Parathyroid adenoma (tissue), 2 donors: ENCODE results near the gene SULT2B1.

Experiments used
- H2AFZ ChIP-seq: fragments of 300-600 bp; sonication (generic); one replicate; pipeline ENCODE4 v1.7.0; 2017; ENCODE audit warnings: antibody characterized with exemption, mild to moderate bottlenecking
- H3K27ac ChIP-seq: fragments of 300-600 bp; sonication (generic); one replicate; pipeline ENCODE4 v1.7.0; 2017
- H3K27me3 ChIP-seq: fragments of 300-600 bp; sonication (generic); one replicate; pipeline ENCODE4 v1.7.0; 2017; ENCODE audit warnings: low read length; ENCODE audit not compliant: control insufficient read depth, insufficient read depth
- H3K36me3 ChIP-seq: fragments of 300-600 bp; sonication (generic); one replicate; pipeline ENCODE4 v1.7.0; 2017; ENCODE audit warnings: low read length; ENCODE audit not compliant: control insufficient read depth, insufficient read depth
- H3K4me1 ChIP-seq: fragments of 300-600 bp; sonication (generic); one replicate; pipeline ENCODE4 v1.7.0; 2017; ENCODE audit warnings: control low read depth
- H3K4me2 ChIP-seq: fragments of 300-600 bp; sonication (generic); one replicate; pipeline ENCODE4 v1.7.0; 2017; ENCODE audit warnings: low read length
- H3K4me3 ChIP-seq: fragments of 300-600 bp; sonication (generic); one replicate; pipeline ENCODE4 v1.7.0; 2017; ENCODE audit warnings: low read depth, low read length
- H3K79me2 ChIP-seq: fragments of 300-600 bp; sonication (generic); one replicate; pipeline ENCODE4 v1.7.0; 2017; ENCODE audit warnings: control low read depth
- H3K9ac ChIP-seq: fragments of 300-600 bp; sonication (generic); one replicate; pipeline ENCODE4 v1.7.0; 2017; ENCODE audit warnings: mild to moderate bottlenecking
- H3K9me3 ChIP-seq: fragments of 300-600 bp; sonication (generic); one replicate; pipeline ENCODE4 v1.7.0; 2017; ENCODE audit warnings: low read length; ENCODE audit not compliant: control insufficient read depth
- CTCF ChIP-seq: fragments of 300-600 bp; sonication (generic); IDR thresholded peaks from one replicate; pipeline ENCODE4 v1.7.0; 2017; ENCODE audit warnings: antibody characterized with exemption, mild to moderate bottlenecking
- donor health status: primary hyperparathyroidism.

The SULT2B1 gene

GRCh38 chr19:48642862-48643261 lies 90.9 kb downstream of the SULT2B1 start:
- peaks cover 10% of the 10 kb centered on the region for H3K4me1 ChIP-seq
- no peaks in the 10 kb centered on the region for H3K9me3 ChIP-seq
- H3K9ac ChIP-seq, result no peak overlapping the region
- H3K4me3 ChIP-seq, result no peak overlapping the region
- peaks cover 3% of the 10 kb centered on the region for H3K79me2 ChIP-seq
- H2AFZ ChIP-seq, result no peak overlapping the region
- no peak overlapping the region for H3K4me2 ChIP-seq
- no peak for TF ChIP-seq CTCF
- no peaks in the 10 kb centered on the region for H3K36me3 ChIP-seq
- no peak overlapping the region for H3K27ac ChIP-seq
- H3K27me3 ChIP-seq, result no peaks in the 10 kb centered on the region

DNA sequence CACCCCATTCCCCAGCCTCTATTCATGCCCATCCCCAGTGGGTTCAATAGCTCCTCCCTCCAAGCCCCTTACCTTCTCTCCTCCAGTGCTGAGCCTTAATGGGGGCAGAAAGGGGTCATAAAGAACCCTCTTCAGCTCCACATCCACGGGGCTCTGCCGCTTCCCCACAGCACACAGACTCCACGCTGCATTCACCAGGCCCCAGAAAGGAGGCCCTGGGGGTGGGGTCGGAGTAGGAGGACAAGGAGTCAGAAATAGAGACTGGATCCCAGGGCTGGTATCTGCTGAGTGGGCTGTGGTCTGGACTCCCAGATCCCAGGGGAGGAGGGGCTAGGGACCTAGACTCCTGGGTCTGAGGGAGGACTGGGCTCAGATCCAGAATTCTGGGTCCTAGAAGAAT lies 92.4 kb downstream of the SULT2B1 start:
- H3K4me2 ChIP-seq, result peak overlapping the region; percentile 99
- peaks cover 5% of the 10 kb centered on the region for H3K4me1 ChIP-seq
- H3K79me2 ChIP-seq, result peaks cover 3% of the 10 kb centered on the region
- no peaks in the 10 kb centered on the region for H3K9me3 ChIP-seq
- H2AFZ ChIP-seq, result peak overlapping the region; percentile 98
- H3K4me3 ChIP-seq, result peak overlapping the region; percentile 92
- peak overlapping the region; percentile 92 for H3K27ac ChIP-seq
- no peaks in the 10 kb centered on the region for H3K27me3 ChIP-seq
- no peak overlapping the region for H3K9ac ChIP-seq
- no peak for TF ChIP-seq CTCF
- H3K36me3 ChIP-seq, result no peaks in the 10 kb centered on the region

DNA sequence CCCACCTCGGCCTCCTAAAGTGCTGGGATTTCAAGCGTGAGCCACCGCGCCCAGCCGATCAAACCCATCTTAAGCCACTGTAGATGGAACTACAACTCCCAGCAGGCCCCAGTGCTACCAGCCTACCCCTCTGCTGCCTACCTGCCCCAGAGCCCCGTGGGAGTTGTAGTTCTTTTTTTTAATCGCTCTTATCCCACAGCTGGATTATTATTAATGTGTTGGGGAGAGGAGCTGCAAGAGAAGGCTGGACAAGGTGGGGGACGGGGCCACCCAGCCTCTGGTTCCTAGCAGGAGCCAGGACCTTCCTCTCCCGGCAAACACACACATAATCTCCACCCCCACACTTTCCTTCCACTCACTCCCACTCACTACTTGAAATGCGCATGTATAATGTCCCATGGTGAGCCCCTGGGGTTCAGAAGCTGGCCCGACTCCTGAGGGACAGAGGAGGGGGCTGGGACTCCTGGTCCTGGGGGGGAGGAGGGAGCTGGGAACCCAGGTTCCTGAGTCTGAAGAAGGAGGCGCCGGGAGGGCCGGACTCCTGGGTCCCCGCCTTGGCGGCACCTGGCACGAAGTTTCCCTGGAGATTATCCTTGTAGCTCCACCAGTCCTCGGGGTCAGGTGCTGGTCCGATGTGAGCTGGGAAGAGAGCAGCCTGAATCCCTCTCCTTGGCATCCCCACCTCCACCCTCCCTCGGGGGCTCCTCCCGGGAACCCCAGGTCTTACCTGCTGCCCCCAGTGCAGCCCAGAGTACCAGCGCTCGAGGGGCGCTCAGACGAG lies 93.1 kb downstream of the SULT2B1 start:
- peak overlapping the region; percentile 98 for H2AFZ ChIP-seq
- H3K36me3 ChIP-seq, result no peaks in the 10 kb centered on the region
- no peak for TF ChIP-seq CTCF
- H3K9me3 ChIP-seq, result no peaks in the 10 kb centered on the region
- peaks cover 3% of the 10 kb centered on the region for H3K79me2 ChIP-seq
- H3K27ac ChIP-seq, result peak overlapping the region; percentile 92
- H3K9ac ChIP-seq, result peak overlapping the region; percentile 70
- H3K4me2 ChIP-seq, result peak overlapping the region; percentile 99
- no peaks in the 10 kb centered on the region for H3K27me3 ChIP-seq
- H3K4me1 ChIP-seq, result peaks cover 7% of the 10 kb centered on the region
- peak overlapping the region; percentile 92 for H3K4me3 ChIP-seq

- H3K9me3 ChIP-seq, result no peaks in the 10 kb centered on the region
- H3K4me2 ChIP-seq, result peak overlapping the region; percentile 99
- peaks cover 3% of the 10 kb centered on the region for H3K79me2 ChIP-seq
- peak overlapping the region; percentile 92 for H3K4me3 ChIP-seq
- peak overlapping the region; percentile 92 for H3K27ac ChIP-seq
- H3K27me3 ChIP-seq, result no peaks in the 10 kb centered on the region
- H2AFZ ChIP-seq, result peak overlapping the region; percentile 98
- H3K4me1 ChIP-seq, result peaks cover 7% of the 10 kb centered on the region
- TF ChIP-seq CTCF, result no peak
- no peaks in the 10 kb centered on the region for H3K36me3 ChIP-seq
- peak overlapping the region; percentile 70 for H3K9ac ChIP-seq
Measured at GRCh38 chr19:48645620-48646000, 93.6 kb downstream of the SULT2B1 start.
